Gastroesophageal sphincter (tissue), 3 donors: ENCODE measurements around the gene SH3RF3.

Experiments
- CTCF ChIP-seq, 4 experiments: fragments of 200-600 bp in 2 of 4; fragments of 450-650 bp in 2 of 4; sonication (generic) in 1 of 4; IDR thresholded peaks; one replicate each; pipeline ENCODE4 v1.5.1; 2017 to 2019; ENCODE audit warnings: antibody characterized with exemption in 4 of 4, mild to moderate bottlenecking in 2 of 4, moderate library complexity in 2 of 4
- EP300 ChIP-seq: sonication (generic); formaldehyde crosslinking; IDR thresholded peaks from one replicate; pipeline ENCODE4 v1.6.1; 2017; ENCODE audit warnings: antibody characterized with exemption, mild to moderate bottlenecking
- POLR2A ChIP-seq, 2 donors: fragments of 450-650 bp; IDR thresholded peaks; one replicate each; pipeline ENCODE4 v1.6.1; 2017; ENCODE audit warnings: antibody characterized with exemption in 2 of 2, mild to moderate bottlenecking in 2 of 2, moderate library complexity in 1 of 2
- POLR2AphosphoS5 ChIP-seq: sonication (generic); formaldehyde crosslinking; IDR thresholded peaks from one replicate; pipeline ENCODE4 v1.6.1; 2017; ENCODE audit warnings: antibody characterized with exemption

GRCh38 chr2:109500910-109501309 is 371.9 kb downstream of the SH3RF3 start:
- TF ChIP-seq POLR2AphosphoS5 = no peak
- no peak for TF ChIP-seq CTCF (IDR thresholded peaks at IDR 0.05)
- no peak for TF ChIP-seq POLR2A (IDR thresholded peaks at IDR 0.05)
- TF ChIP-seq EP300 = no peak
